ENCODE measurements around the gene CBFA2T3.
A peak's percentile ranks its signal among the peaks of the same experiment; 100 is the strongest.

The CBFA2T3 gene

DNA sequence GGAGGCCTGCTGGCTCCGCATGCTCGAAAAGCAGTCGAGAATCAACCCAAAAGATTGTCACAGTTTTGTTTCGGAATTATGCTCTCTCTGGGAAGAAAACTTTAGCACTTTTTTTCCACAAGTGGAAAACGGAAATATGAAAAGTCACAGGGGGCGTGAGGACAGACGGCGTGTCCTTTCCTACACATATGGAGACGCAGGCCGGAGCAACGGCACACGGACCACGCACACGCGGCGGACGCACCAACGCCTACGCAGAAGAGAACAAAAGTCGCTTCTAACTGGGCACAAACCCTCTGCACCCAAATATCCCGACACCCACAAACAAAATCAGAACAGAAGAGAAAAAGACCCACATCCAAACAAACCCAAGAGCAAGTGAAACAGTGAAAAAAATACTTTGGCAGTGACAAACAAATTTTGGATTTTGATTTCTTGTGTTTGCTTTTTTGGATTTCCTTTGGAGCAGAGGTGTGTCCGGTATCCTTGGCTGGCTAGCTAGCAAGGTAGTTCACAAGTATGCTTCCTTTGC is 101.2 kb downstream of the CBFA2T3 start:
- no peak for DNase-seq (ENCODE audit: low read depth)

DNA sequence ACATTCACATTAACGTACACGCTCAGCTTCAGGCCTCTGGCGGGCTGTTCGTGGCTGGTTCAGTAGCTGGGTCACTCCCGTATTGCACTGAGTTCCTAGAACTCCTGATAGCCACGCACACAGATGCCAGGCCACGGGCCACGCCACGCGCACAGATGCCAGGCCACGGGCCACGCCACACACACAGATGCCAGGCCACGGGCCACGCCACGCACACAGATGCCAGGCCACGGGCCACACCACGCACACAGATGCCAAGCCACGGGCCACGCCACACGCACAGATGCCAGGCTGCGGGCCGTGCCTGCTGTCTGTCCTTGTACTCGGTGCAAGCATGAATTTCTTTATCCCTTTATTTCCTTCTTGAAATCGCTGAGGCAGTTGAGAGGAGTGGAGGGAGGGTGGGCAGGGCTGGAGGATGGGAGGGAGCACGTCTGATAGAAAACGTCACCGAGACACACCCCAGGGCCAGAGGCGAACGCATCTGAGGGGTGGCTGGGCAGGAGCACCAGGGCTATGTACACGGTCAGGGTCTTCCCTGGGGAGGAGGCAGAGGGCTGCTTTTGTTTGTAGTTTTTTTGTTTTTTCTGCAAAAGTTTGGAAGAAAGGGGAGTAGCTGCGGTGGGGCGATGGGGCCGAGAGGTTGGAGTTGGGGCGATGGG is 101.9 kb downstream of the CBFA2T3 start:
- DNase-seq (ENCODE audit: low read depth), result no peak

DNA sequence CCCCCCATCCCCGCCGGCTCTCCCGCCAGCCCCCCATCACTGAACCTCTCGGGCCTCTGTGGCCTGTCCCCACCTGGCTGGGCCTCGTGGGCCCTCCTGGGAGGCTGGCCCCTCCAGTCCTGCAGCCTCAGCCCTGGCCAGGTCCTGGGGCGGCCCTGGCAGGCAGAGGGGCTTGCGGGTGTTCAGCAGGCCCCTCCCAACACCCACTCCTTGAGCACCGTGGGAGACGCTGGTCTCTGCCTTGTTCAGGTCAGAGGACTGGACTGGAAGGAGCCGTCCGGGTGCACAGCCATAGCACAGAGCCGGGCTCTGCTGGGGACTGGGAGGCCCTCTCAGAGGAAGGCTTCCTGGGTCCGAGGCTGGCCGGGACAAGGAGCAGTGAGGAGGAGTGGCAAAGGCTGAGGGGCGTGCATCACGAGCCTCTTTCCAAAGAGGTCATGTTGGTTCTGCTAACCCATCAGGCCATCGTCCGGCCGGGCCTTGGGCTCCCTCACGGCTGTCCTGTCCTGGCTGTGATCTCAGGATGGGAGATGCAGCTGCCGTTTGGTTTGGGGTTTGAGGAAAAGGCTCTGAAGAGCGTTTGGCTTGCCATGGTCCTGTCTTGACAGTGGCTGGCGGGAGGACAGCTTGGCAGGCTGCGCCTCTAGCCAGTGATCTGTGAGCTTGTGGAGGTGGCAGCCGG is 104.2 kb downstream of the CBFA2T3 start:
- no peak for DNase-seq (ENCODE audit: low read depth)

DNA sequence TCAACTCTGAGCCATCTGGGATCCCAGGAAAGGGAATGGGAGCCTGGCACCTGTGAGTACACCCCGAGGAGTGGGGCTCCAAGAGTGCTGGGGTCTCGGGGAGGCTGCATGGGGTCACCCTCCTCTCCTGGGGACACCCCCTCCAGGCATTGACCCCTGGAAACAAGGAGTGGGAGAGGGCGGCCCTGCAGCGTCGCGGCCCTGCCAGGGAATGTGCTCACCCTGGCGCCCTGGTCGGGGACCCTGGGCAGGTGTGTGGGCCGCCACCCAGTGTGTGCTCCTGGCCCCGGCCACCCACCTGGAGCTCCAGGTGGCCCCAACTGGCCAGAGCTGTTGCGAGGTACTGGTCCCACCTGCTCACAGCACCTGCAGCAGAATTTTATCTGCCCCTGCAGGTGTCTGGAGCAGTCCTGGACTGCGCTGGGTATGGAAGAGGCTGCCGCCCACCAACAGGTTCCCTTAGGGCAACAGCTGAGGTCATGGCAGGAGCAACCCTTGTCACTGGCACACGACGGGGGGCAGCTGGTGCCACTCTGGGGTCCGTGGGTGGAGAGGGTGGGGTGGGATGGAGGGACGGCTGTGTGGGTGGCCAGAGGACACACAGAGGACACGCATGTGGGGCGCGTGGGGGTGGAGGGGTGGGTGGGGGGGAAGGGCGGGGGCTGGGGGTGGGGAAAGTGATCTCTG is 105.1 kb downstream of the CBFA2T3 start:
- DNase-seq (ENCODE audit: low read depth), result no peak

DNA sequence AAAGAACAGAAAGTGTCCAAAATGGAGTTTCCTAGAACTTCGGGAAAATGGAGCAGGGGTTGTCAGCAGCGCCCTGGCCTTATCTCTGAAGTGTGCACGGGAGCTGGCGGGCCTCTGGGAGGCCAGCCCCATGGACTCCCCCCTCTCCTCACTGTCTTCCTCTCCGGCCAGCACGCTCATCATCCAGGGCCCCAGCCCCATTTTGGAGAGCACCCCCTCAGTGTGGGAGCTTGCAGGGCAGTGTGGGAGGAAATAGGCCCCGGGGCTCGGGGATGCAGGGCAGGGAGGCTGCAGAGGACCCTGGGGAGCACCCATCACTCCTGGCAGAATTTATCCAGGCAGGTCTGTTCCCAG is 105.7 kb downstream of the CBFA2T3 start:
- DNase-seq (ENCODE audit: low read depth), result no peak

DNA sequence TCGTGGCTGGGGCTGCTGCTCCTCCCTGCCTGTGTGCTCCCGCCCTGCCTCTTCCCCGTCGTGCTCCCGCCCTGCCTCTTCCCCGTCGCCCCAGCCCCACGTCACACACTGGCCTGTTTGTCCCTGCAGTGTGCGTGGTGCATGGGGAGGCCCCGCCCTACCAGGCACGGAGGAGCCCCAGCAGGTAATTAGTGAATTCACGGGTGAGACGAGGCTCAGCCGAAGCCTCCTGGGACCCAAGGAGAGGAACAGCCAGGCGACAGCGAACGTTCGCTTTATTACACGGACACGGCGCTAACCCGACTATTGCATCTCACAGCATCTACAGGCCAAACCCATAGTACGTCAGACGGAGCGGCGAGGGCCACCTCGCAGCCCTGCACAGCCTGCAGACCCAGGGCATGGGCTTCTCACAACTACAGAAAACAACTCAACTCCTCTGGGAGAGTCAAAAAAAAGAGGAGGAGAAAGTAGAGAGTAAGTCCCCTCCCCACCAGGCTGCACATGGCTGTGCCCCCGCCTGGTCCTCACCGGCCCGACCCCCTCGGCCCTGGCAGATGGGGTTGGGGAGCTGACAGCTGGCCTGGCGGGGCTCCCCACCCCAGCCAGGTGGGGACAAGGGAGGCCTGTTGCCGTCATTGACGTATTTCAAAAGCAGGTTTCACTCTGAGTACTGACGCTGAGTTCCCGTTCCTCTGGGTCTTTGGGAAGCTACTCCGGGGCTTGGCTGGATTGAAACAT is 106.2 kb downstream of the CBFA2T3 start:
- no peak for DNase-seq (ENCODE audit: low read depth)

DNA sequence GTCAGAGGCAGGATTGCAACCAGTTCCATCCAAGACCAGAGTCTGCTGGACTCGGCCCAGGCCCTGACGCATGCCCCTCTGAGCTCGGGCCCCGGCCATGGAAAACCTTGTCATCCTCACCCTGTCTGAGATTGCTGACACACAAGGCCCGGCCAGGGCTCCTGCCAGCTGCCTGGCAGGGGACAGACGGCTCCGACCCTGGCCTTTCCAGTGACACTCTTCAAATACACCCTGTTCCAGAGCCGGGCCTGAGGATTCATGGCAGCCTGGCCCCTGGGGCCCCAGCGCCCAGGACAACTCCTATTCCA is 107.4 kb downstream of the CBFA2T3 start:
- no peak for DNase-seq (ENCODE audit: low read depth)

DNA sequence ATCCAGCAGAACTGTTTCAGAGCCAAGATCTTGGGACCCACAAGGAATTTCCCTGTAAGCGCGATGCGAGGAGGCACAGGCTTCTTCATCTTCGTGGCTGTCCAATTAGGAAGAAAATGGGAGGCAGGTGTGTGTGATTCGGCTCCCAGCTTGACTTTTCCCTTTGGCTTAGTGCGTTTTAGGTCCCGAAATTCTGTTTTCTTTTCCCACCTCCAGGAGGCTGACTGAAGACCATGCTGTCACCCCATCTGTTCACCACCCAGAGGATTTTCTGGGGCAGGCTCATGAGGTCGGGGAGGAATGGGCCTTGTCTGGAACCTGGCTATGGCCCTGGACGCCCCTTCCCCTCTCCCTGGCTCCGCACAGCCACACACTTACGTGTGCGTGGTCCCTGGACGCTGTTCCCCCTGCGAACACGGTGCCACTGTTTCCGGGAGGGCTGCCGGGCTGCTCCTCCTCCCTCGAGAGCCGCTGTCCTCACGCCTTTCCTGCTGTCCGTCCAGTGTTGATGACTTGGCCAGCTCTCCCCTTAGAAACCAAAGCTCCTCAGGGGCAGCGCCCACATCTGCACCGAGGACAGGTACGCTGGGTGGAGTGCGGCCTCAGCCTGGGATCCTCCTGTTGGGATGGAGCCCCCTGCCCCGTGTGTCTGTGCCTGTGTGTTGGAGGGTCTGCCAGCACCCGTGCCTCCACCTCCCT is 107.9 kb downstream of the CBFA2T3 start:
- DNase-seq (ENCODE audit: low read depth), result no peak

DNA sequence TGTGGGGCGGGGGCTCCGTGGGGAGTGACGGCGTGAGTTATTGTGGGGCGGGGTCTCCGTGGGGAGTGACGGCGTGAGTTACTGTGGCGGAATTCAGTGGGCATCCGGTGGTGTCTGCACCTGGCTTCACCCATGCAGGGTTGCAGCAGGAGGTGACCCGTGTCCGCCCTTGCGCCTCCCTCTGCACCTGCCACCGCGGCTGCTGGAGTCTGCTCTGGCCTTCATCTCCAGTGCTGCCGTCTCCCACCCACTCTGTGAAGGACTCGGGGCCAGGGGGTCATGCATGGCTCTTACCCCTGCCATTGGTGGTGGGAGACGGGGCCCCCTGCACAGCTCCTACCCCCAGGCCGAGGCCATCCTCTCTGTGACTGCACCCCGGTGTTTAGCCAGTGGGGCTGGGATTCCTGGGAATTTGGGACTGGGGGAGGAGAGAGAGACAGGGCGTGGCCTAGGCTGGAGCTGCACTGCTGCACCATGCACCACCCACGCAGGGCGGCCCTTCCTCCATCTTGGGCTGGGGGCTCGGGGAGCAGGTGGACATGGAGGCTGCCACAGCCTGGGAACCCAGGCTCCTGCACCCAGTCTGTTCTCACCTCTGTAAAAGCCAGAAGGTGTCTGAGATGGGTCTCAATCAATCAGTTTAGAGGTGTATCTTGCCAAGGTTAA is 109.3 kb downstream of the CBFA2T3 start:
- no peak for DNase-seq (ENCODE audit: low read depth)

DNA sequence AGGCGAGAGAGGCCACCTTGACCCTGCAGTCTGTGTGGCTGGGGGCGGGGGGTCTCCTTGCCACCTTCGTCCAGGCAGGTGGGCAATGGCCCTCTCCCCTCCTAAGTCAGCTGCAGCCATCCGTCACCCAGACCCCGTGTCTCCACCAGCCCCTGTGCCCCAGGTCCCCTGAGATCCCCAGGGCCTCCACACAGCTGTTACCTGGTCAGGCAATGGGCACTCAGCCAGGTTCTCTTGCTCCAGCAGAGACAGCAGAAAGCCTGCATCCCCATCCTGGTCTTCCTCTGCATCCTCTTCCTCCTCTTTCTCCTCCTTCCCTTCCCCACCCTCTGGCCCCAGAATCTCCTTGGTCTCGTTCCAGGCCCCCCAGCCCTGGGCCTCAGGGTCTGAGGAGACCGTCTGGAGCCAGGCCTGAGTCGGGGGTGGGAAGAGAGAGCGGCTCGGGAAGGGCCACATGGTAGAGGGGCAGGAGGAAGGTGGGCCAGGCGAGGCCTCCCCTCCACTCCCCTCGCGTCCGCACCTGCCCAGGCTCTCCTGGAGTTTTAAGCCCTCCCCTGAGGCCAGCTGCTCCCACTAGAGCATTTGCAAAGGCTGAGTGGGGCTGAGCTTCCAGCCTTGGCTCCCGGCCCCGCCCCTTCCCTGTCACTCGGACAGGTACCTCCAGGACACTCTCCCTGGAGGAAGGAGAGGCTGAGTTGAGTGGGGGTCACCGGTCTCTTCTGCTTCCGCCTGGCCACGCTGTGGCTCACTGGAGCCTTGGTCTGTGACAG is 110.7 kb downstream of the CBFA2T3 start, which contains the start of gene PABPN1L:
PABPN1L (minus strand) TSS at position 510 of the 770 bp plus-strand sequence; CDS start at position 456, 54 bp downstream.
- DNase-seq (ENCODE audit: low read depth), result no peak

DNA sequence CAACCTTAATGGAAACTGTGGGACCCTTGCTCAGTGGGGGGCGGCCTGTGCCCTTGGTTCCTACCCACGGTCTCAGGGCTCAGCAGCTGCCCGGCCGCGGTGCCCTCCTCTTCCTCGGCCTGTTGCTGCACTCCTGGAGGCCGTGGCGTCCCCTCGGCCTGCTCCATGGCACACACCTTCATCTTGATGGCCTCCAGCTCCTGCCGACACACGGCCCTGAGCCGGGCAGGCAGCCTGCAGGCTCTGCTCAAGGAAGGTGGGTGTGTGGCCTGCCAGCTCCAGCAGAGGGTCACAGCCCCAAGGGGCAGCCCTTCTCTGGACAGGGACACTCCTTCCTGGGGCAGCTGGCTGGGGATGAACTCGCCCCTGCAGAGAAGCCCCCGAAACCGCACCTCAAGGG is 111.3 kb downstream of the CBFA2T3 start:
- no peak for DNase-seq (ENCODE audit: low read depth)

DNA sequence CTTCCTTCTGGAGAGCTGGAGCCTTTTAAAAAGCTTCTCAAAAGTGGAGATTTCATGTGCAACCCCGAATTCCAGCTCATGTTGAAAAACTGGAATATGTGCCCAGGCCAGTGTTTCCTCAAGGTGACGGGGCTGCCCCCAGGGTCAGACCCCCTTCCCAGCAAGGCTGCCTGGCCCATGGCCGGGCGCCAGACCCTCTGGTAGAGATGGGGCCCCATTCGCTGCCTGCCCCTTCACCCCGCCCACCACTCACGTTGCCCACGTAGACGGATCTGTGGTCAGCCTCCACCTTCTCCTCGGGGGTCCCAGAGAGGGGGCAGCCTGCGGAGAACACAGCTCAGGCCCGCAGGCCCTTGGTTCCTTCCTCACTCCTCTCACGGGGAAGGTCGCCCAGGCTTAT is 111.7 kb downstream of the CBFA2T3 start:
- DNase-seq (ENCODE audit: low read depth), result no peak

DNA sequence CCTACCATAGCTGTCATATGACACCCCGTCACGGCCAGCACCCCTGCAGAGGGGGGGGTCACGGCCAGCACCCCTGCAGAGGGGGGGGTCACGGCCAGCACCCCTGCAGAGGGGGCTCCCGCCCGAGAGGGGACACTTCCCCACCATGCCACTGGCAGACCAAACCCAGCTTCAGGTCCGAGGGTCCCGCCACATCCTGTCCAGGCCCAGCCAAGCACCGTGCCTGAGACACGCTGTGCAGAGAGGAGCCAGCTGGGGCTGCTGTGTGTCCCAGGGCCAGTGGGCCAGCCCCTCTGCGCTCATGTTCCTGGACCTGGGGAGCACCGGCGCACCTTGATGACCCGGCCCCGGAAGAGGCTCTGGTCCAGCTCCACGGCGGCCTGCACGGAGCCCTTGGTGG is 112.5 kb downstream of the CBFA2T3 start:
- no peak for DNase-seq (ENCODE audit: low read depth)

DNA sequence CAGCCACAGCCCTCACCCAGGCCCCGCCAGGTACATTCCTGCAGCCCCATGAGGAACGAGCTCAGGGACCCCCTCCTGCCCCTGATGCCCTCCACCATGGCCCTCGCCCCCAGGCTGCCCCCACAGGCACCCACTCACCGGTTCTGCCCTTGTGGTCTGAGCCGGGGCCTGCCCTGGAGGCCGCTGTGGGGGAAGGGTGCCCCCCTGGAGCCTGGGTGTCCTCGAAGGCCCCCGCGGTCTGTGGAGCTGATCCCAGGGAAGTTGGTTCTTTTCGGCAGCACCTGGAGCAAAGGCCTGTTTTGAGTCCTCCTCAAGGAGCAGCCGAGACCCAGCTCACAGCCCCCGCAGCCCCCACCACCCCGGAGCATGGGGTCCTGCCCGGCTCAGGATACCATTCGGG is 112.9 kb downstream of the CBFA2T3 start:
- no peak for DNase-seq (ENCODE audit: low read depth)

DNA sequence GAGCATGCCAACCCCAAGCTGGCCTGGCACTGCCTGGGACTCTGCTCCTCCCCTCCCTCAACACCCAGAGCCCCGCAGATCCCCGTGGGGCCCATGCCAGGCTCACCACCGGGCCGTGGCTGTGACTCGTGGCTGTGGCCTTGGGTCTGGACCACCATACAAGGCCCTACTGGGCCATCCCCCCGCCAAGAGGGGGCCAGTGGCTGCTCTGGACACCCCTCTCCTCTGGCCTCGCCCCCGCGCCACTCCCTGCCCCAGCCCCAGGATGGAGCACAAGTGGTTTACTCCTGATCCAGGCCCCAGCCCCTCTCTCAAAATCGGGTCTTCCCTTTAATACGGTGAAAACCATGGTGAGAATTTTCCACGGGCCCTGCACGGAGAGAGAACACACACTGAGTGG is 113.6 kb downstream of the CBFA2T3 start:
- no peak for DNase-seq (ENCODE audit: low read depth)

DNA sequence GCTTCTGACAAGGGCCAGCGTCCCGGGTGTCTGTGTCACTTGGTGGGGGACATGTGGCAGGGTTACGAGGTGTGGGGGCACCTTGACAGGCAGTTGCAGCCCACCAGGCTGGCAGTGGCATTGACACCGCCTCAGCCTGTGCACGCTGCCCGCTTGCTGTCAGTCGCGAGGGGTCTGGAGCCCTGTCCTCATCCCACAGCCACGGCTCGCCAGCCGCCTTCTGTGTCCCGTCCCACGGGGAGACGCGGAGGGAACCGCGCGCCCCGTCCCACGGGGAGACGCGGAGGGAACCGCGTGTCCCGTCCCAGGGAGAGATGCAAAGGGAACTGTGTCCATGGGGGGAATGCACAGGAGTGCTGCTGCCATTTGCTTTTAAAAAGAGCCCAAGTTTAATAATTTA is 114.0 kb downstream of the CBFA2T3 start:
- DNase-seq (ENCODE audit: low read depth), result no peak

DNA sequence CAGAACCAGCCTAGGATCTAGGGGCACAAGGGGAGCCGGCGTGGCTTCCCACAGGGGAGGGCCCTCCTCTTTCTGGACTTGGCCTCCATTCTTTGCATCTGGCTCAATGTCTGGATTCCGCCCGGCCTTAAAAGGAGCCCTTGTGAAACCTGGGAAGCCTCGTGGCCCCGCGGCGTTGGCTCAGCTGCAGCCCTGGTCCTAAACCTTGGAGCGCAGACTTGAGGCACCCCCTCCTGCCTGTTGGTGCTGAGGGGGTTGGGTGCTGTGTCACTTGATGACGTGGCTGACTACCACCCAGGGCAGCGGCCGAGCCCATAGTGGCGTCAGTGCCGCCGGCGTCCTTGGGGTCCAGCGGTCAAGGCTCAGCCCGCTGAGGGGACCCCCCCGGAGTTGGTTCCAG is 115.6 kb downstream of the CBFA2T3 start:
- DNase-seq (ENCODE audit: low read depth), result no peak

DNA sequence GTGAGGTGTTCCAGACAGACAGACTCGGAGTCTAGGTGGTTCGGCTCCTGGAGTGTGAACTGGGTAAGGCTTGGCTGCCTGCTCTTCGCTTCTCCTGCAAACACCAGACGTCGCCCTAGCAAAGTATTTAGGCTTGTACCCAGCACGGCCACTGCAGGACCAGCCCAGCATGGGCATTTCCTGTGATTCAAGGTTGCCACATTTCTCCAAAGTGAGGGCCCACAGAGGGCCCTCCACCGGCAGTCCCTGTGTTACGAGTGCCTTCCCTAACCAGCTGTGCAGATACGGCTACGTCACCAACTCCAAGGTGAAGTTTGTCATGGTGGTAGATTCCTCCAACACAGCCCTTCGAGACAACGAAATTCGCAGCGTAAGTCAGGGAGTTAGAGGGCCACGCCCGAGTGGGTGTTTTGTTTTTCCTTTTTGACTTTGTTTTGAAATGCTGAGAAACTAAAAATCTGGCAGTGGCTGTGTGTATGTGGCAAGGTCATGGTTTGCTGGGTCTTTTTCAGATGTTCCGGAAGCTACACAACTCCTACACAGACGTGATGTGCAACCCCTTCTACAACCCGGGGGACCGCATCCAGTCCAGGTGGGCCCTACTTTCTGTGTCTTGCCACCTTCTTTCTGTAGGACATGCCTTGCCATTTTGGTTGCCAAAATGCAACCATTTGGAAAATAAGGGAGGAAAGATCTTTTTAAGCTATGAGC is 117.5 kb downstream of the CBFA2T3 start:
- DNase-seq (ENCODE audit: low read depth), result no peak

DNA sequence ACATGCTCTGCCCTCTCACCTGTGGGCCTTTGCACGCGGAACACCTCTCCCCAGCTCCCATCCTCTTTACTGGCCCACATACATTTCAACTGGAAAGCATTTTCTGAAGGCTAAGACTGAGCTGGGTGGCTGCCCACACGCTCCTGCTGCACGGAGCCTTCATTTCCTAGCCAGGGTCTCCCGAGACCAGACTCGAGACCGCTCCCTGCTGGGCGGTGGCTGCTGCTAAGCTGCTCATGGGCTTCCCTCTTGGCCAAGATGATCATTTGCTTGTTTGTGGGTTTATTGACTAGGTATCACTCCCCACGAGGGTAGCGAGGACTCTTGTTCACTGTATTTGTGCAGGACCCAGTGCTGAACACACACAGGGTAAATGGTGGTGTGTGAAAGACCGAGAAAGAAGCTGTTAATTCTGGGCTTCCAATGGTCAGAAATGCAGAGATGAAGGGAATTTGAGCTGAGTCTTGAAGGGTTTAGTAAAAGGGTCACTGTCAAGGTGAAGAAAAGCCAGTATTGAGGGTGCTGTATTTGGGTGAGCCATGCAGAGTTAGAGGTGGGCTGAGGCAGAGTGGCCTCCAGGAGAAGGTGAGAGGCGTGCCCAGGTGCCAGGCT is 119.2 kb downstream of the CBFA2T3 start:
- DNase-seq (ENCODE audit: low read depth), result peak; percentile 70

Data from stimulated activated CD4-positive, alpha-beta T cell treated with anti-CD3 and anti-CD28 coated beads, Interleukin-2, amount 100 ng/mL, for 4 hours (primary cell).